HEK293T (cell line): ENCODE data around the gene PNMA8A.

Experiments used
- CTCF ChIA-PET: fragments of 350-600 bp; formaldehyde crosslinking; extraction: SDS; loops from one replicate; lab custom pipeline; 2021; ENCODE audit warnings: antibody characterized with exemption, inconsistent platforms; lab: Yijun Ruan, JAX
- POLR2A ChIA-PET: fragments of 350-600 bp; formaldehyde crosslinking; extraction: SDS; loops from one replicate; lab custom pipeline; 2020; ENCODE audit warnings: antibody characterized with exemption, inconsistent platforms; lab: Yijun Ruan, JAX
- DNase-seq: peaks from one replicate; pipeline ENCODE4 v3.0.0; 2012; ENCODE audit warnings: mixed read lengths; ENCODE audit errors: extremely low spot score
- ARNT ChIP-seq: fragments of 450-650 bp; IDR thresholded peaks from 2 replicates; pipeline ENCODE4 v1.6.1; 2017; ENCODE audit warnings: mild to moderate bottlenecking
- BHLHE40 ChIP-seq: fragments of 450-650 bp; IDR thresholded peaks from 2 replicates; pipeline ENCODE4 v1.6.1; 2016; ENCODE audit warnings: mild to moderate bottlenecking, moderate library complexity, borderline replicate concordance
- CTBP1 ChIP-seq: fragments of 450-650 bp; IDR thresholded peaks from 2 replicates; pipeline ENCODE4 v1.6.1; 2016; ENCODE audit warnings: borderline replicate concordance
- ELF4 ChIP-seq: fragments of 450-650 bp; IDR thresholded peaks from 2 replicates; pipeline ENCODE4 v1.6.1; 2017; ENCODE audit warnings: antibody characterized with exemption
- FOXA1 ChIP-seq: fragments of 450-650 bp; IDR thresholded peaks from 2 replicates; pipeline ENCODE4 v1.6.1; 2016; ENCODE audit warnings: mild to moderate bottlenecking
- FOXK2 ChIP-seq: fragments of 450-650 bp; IDR thresholded peaks from 2 replicates; pipeline ENCODE4 v1.6.1; 2016; ENCODE audit warnings: mild to moderate bottlenecking
- FOXM1 ChIP-seq: fragments of 450-650 bp; IDR thresholded peaks from 2 replicates; pipeline ENCODE4 v1.6.1; 2017; ENCODE audit warnings: mild to moderate bottlenecking, borderline replicate concordance
- HDGF ChIP-seq: fragments of 450-650 bp; IDR thresholded peaks from 2 replicates; pipeline ENCODE4 v1.6.1; 2017; ENCODE audit warnings: antibody characterized with exemption, borderline replicate concordance
- L3MBTL2 ChIP-seq: fragments of 450-650 bp; conservative IDR thresholded peaks from 2 replicates; pipeline ENCODE4 v1.6.1; 2016; ENCODE audit warnings: mild to moderate bottlenecking
- LEF1 ChIP-seq: fragments of 450-650 bp; IDR thresholded peaks from 2 replicates; pipeline ENCODE4 v1.6.1; 2017; ENCODE audit warnings: mild to moderate bottlenecking, borderline replicate concordance
- NFRKB ChIP-seq: fragments of 450-650 bp; IDR thresholded peaks from 2 replicates; pipeline ENCODE4 v1.6.1; 2016; ENCODE audit warnings: mild to moderate bottlenecking, moderate library complexity
- PKNOX1 ChIP-seq: fragments of 450-650 bp; IDR thresholded peaks from 2 replicates; pipeline ENCODE4 v1.6.1; 2016
- SP1 ChIP-seq: fragments of 450-650 bp; IDR thresholded peaks from 2 replicates; pipeline ENCODE4 v1.6.1; 2017
- SUZ12 ChIP-seq: fragments of 450-650 bp; IDR thresholded peaks from 2 replicates; pipeline ENCODE4 v1.6.1; 2016; ENCODE audit warnings: mild to moderate bottlenecking
- TARDBP ChIP-seq: fragments of 450-650 bp; IDR thresholded peaks from 2 replicates; pipeline ENCODE4 v1.6.1; 2016
- ZNF384 ChIP-seq: fragments of 450-650 bp; IDR thresholded peaks from 2 replicates; pipeline ENCODE4 v1.6.1; 2016

Gene PNMA8A

GRCh38 chr19:46461537-46461936 is 9.8 kb downstream of the PNMA8A start:
- no peak for TF ChIP-seq ARNT
- no peak for TF ChIP-seq SUZ12
- no peak for TF ChIP-seq ELF4
- TF ChIP-seq LEF1 = no peak
- no peak for TF ChIP-seq TARDBP
- TF ChIP-seq NFRKB = no peak
- no peak for TF ChIP-seq ZNF384
- TF ChIP-seq FOXA1 = no peak
- no peak for TF ChIP-seq PKNOX1
- TF ChIP-seq CTBP1 = no peak
- no peak for TF ChIP-seq BHLHE40
- TF ChIP-seq SP1 = no peak
- no peak for TF ChIP-seq FOXK2
- ChIA-PET CTCF (no interaction called here), POLR2A (no interaction called here)
- no peak for DNase-seq

GRCh38 chr19:46460981-46461380 is 10.4 kb downstream of the PNMA8A start:
- no peak for DNase-seq
- ChIA-PET POLR2A (no interaction called here), CTCF (no interaction called here)
- TF ChIP-seq SUZ12 = no peak
- no peak for TF ChIP-seq ZNF384
- no peak for TF ChIP-seq PKNOX1
- no peak for TF ChIP-seq FOXA1
- TF ChIP-seq NFRKB = no peak

- POLR2A ChIA-PET = interaction anchor here (1.0 kb wide), 1 partner anchor 47 kb away, joined by 3 read pairs; the partner anchor contains the start of gene CCDC8
- TF ChIP-seq ZNF384 (no peak), ELF4 (no peak), BHLHE40 (no peak), NFRKB (no peak), CTBP1 (no peak), PKNOX1 (no peak), LEF1 (no peak), FOXA1 (no peak), L3MBTL2 (no peak), TARDBP (no peak), SP1 (no peak), SUZ12 (no peak), ARNT (no peak), HDGF (no peak), FOXK2 (no peak), FOXM1 (no peak)
- no peak for DNase-seq
- CTCF ChIA-PET = no interaction called here
Measured at GRCh38 chr19:46460055-46460454, 11.3 kb downstream of the PNMA8A start.

- ChIA-PET POLR2A (no interaction called here), CTCF (no interaction called here)
- TF ChIP-seq SUZ12 (no peak), SP1 (no peak), FOXK2 (no peak), FOXA1 (no peak), ZNF384 (no peak), HDGF (no peak), ARNT (no peak), ELF4 (no peak), PKNOX1 (no peak), TARDBP (no peak), NFRKB (no peak), BHLHE40 (no peak), LEF1 (no peak), CTBP1 (no peak), L3MBTL2 (no peak), FOXM1 (no peak)
- no peak for DNase-seq
Measured at GRCh38 chr19:46456930-46457329, 14.4 kb downstream of the PNMA8A start.

- POLR2A ChIA-PET = interaction anchor here (0.9 kb wide), 1 partner anchor 41 kb away, joined by 3 read pairs; the partner anchor contains the start of gene CCDC8
- no peak for DNase-seq
Measured at GRCh38 chr19:46454244-46454643, 17.1 kb downstream of the PNMA8A start.

More at GRCh38 chr19:46454244-46454643, 17.1 kb downstream of the PNMA8A start:
- TF ChIP-seq TARDBP (no peak), PKNOX1 (no peak), HDGF (no peak), SUZ12 (no peak), SP1 (no peak), NFRKB (no peak)
- CTCF ChIA-PET = interaction anchor here (0.6 kb wide), 1 partner anchor 10 kb away, joined by 3 read pairs; no protein-coding TSS in a partner anchor
